Measurements from ENCODE around the gene KIF26B.

Gene KIF26B

GRCh38 chr1:245512980-245513578 lies 358.3 kb downstream of the KIF26B start:
- DNase-seq (ENCODE audit: low read depth): no peak

- DNase-seq (ENCODE audit: low read depth): no peak
These were observed 361.5 kb downstream of the KIF26B start for GRCh38 chr1:245516284-245516759.

GRCh38 chr1:245520611-245521010 lies 365.8 kb downstream of the KIF26B start:
- DNase-seq (ENCODE audit: low read depth): no peak

GRCh38 chr1:245526141-245526540 lies 371.4 kb downstream of the KIF26B start:
- no peak for DNase-seq (ENCODE audit: low read depth)

- no peak for DNase-seq (ENCODE audit: low read depth)
These were observed 373.5 kb downstream of the KIF26B start for GRCh38 chr1:245528258-245528635.

- DNase-seq (ENCODE audit: low read depth): no peak
These were observed 376.2 kb downstream of the KIF26B start for GRCh38 chr1:245530937-245531336.

GRCh38 chr1:245537992-245538391 lies 383.2 kb downstream of the KIF26B start:
- no peak for DNase-seq (ENCODE audit: low read depth)

- DNase-seq (ENCODE audit: low read depth): no peak
These were observed 383.9 kb downstream of the KIF26B start for GRCh38 chr1:245538671-245539070.

GRCh38 chr1:245541369-245541768 lies 386.6 kb downstream of the KIF26B start:
- DNase-seq (ENCODE audit: low read depth): no peak

- no peak for DNase-seq (ENCODE audit: low read depth)
These were observed 387.6 kb downstream of the KIF26B start for GRCh38 chr1:245542365-245542764.

GRCh38 chr1:245544236-245544635 lies 389.5 kb downstream of the KIF26B start:
- DNase-seq (ENCODE audit: low read depth): no peak

- no peak for DNase-seq (ENCODE audit: low read depth)
These were observed 392.1 kb downstream of the KIF26B start for GRCh38 chr1:245546875-245547274.

GRCh38 chr1:245549996-245550719 lies 395.4 kb downstream of the KIF26B start:
- no peak for DNase-seq (ENCODE audit: low read depth)

GRCh38 chr1:245550720-245551043 lies 395.9 kb downstream of the KIF26B start:
- no peak for DNase-seq (ENCODE audit: low read depth)

- DNase-seq (ENCODE audit: low read depth): no peak
These were observed 396.8 kb downstream of the KIF26B start for GRCh38 chr1:245551536-245551935.

GRCh38 chr1:245552331-245552730 lies 397.5 kb downstream of the KIF26B start:
- no peak for DNase-seq (ENCODE audit: low read depth)

GRCh38 chr1:245556057-245556456 lies 401.3 kb downstream of the KIF26B start:
- DNase-seq (ENCODE audit: low read depth): no peak

- no peak for DNase-seq (ENCODE audit: low read depth)
These were observed 403.3 kb downstream of the KIF26B start for GRCh38 chr1:245558069-245558468.

GRCh38 chr1:245560316-245560859 lies 405.6 kb downstream of the KIF26B start:
- no peak for DNase-seq (ENCODE audit: low read depth)

GRCh38 chr1:245561665-245562234 lies 407.0 kb downstream of the KIF26B start:
- DNase-seq (ENCODE audit: low read depth): no peak

GRCh38 chr1:245566134-245566533 lies 411.3 kb downstream of the KIF26B start:
- no peak for DNase-seq (ENCODE audit: low read depth)

GRCh38 chr1:245566952-245567351 lies 412.2 kb downstream of the KIF26B start:
- no peak for DNase-seq (ENCODE audit: low read depth)

GRCh38 chr1:245571815-245572294 lies 417.1 kb downstream of the KIF26B start:
- DNase-seq (ENCODE audit: low read depth): no peak

Data from activated T-helper 1 cell treated with Interleukin-2 at 50 U/mL for 16 hours (primary cell).